HG02623 (cell line): ENCODE data around the gene FNBP1.
"Not testable (repeated sequence)": the region's sequence is repeated elsewhere in the genome, so short reads cannot be mapped to it uniquely, and the experiment has no call there.

Experiments
- ATAC-seq: cut with Tn5 transposase; IDR thresholded peaks from one replicate; pipeline ENCODE4 v1.9.1; 2021; ENCODE audit warnings: moderate library complexity; ENCODE audit not compliant: unreplicated experiment

Gene FNBP1

DNA sequence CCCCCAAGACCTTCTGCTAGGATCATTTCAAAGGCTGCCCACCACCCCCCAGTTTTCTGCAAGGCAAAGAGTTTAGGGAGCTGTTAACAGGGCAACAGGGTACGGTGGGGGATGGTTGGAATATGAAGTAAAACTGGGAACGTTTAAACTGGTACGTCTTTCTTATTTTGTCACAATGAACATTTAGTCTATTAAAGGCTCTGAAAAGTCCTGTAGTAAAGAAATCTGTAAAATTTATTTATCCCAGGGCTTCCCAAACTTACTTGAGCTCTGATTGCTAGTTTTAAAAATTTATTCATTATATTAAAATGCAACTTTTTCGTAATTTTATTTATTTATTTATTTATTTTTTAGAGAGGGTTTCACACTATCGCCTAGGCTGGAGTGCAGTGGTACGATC, 145.7 kb downstream of the FNBP1 start:
- no peak for ATAC-seq

DNA sequence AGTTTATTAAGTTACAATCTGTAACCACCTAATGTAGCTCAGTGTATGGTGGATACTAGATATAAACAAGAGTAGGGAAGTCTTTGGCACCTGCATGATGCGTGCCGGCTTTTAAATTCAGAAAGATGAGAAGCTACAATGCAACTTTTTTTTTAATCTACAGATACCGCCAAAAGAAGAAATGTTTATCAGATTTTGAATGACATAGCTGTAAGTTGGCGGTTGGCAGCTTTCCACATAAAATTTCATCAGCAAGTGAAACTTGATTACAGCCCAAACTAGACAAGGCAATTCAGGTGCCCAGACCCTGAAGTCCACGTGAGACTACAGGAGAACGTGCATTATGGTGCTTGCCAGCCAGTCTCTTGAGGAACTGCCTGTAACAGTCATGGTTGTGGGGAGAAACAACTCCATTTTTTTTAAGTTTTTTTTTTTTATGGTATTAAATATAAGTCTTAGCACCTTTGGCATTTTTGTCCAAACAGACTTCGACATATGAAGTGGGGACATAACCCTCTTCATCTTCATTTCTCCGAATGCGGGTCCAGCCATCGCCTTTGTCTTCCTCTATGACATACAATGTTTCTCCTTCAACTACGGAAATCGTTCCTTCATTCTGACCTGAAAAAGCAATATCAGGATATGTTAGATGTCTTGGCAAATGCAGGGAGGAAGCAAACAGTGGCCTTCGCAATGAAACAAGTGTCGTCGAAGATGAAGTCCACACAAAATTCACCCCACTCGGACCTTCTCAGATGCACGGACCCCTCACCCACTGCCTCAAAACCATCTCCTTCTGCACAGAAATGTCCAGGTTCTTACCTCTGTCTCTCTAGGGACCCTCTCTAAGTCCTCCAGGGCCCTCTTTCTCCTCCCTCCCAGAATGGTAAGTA, 147.4 kb downstream of the FNBP1 start:
- ATAC-seq: no peak

DNA sequence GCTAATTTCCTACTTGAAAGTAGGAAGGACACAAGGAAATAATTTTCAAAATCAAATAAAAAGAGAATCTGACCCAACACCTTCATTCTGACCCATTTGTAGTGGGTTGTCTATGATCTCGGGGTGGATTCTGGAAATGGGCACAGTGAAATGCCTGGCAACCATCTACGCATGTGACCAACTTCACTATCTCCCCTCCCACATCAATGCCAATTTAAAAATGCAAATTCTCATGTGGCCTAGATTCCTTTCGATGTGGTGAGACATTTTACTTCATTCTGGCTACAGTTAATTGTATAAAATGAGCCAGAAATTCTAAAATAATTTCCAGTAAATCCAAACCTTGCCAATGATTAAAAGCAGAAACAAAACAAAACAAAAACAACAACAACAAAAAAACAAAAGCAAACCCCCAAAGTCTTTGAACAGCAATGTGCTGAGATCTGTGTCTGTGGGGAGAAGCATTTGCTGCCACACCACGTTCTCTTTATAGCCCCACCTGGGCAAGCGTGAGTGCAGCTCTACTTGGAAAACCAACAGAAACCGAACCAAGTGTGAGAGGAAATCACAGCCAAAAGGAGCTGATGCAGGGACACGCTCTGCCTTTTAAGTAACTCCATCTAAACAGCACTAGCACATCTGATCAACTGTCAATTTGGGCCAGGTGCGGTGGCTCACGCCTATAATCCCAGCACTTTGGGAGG, 148.7 kb downstream of the FNBP1 start:
- ATAC-seq: no peak

DNA sequence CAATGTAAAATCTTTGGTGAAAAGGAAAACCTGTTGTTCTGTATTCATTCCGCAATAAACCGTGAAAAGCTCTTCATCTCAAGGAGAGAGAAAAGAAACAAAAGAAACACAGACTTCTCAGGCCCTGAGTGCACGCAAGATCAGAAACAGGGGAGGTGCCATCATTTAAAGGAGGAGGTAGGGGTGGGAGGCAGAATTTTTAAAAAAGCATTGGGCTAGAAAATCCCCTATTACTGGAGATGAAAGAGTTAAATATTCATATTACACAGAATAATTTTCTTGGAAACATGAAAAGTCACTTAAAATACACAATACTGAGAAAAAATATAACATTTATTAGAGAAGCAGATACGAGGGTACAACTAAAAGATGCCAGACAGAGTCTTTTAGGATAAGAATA, 151.4 kb downstream of the FNBP1 start:
- no peak for ATAC-seq

DNA sequence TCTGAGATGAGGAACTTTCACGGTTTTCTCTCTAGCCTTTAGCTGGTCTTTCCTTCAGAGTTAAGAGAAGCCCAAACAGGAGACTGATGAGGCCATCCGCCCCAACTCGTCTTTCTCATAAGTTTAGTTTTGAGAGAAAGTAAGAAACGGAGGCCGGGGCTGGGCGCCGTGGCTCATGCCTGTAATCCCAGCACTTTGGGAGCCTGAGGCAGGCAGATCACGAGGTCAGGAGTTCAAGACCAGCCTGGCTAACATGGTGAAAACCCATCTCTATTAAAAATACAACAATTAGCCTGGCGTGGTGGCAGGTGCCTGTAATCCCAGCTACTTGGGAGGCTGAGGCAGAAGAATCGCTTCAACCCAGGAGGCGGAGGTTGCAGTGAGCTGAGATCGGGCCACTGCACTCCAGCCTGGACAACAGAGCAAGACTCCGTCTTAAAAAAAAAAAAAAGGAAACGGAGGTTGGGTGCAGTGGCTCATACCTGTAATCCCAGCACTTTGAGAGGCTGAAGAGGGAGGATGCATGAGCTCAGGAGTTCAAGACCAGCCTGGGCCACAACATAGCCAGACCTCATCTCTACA, 152.2 kb downstream of the FNBP1 start:
- not testable (repeated sequence) for ATAC-seq

DNA sequence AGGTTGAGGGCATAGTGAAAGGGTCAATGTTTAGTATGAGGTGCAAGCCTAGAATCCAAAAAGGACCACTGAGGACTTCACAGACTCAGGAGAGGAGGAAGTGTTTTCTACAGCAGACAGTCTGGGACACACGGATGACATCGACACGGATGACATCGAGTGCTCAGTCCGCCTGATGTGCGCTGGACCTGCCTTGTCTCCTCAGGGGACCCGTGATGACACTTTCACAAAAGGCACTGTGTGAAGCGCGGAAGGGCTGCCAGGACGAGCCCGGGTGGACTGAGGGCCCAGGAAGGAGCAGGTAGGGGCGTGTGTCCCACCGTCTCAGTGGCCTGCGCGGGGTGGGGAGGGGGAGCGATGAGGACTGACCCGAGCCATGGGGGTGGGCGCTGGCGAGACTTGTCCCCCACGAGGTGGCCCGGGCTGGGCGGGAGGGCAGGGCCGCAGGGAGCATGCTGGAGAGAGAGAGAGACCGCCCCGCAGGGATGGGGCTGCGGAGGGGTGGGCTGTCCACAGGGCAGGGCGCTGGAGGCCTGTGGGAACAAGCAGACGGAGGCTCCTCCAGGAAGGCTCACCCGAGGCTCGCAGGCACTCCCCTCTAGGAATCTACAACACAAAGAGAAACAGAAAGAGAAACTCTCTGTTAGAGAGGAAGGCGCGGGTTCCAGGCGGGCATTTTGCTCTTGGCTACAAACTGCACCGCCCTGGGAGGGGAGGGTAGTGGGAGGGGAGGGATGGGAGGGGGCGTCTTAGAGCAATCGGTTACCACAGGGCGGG, 152.9 kb downstream of the FNBP1 start:
- no peak for ATAC-seq

DNA sequence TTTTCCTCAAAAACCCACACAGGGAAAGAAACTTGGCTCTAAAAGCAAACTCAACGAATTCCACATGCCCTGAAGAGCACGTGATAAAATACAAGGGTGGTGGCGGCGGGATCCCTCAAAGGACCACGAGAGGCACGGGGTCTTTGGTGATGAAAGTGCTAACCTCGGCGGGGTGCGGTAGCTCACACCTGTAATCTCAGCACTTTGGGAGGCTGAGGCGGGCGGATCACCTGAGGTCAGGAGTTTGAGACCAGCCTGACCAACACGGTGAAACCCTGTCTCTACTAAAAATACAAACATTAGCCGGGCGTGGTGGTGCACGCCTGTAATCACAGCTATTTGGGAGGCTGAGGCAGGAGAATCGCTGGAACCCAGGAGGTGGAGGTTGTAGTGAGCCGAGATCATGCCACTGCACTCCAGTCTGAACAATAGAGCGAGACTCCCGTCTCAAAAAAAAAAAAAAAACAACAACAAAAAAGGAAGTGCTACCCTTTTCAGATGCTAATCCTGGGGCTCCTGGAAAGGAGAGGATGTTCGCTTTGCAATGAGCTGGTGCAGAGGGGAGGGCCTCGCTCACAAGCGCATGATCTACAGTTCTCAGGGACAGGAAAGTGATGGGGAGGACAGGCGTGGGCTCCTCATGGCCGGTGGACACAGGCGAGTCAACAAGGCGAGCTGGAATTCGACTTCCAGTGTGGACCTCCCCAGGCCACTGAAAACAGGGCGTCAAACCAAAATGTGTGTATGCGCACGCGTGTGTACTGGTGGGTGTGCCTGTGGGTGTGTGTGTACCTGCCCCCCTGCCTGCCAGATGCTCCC, 153.7 kb downstream of the FNBP1 start:
- ATAC-seq: no peak

DNA sequence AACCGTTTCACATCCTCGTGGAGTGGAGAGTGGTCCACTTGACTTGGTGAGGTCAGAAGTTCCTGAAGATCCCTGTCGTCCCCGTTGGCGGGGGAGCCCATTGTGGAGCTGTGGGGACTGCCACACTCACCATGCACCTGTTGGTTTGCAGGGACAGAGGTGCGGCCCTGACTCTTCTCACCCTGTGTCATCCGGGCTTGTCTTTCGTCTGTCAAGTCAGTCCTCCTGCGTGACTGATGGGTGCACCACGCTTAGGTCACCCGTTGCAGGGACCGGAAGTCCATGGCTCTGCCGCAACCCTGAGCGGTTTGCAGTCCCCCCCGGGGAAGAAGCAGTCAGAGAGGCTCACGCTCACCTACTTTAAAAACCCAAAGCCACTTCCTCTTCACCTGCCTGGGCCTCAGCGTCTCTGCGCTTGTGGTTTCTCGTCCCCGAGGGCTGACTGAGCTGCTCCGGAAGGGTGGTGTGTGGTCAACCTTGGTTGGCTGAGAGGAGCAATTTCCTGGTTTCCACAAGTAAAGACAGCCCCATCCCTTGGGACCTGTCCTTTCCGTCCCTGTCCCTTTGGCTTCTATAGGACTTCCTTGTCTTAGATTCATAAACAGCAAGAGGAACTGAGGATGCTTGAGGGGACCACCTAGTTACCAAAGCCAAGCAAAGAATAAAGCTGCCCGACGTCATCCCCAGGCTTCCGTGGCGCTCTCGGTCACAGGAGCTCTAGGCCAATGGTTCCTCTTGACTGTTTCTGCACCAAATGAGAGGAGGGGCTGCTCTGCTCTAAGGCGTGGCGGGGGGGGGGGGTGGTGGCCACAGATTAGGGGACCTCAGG, 154.5 kb downstream of the FNBP1 start:
- peak; percentile 51 for ATAC-seq

DNA sequence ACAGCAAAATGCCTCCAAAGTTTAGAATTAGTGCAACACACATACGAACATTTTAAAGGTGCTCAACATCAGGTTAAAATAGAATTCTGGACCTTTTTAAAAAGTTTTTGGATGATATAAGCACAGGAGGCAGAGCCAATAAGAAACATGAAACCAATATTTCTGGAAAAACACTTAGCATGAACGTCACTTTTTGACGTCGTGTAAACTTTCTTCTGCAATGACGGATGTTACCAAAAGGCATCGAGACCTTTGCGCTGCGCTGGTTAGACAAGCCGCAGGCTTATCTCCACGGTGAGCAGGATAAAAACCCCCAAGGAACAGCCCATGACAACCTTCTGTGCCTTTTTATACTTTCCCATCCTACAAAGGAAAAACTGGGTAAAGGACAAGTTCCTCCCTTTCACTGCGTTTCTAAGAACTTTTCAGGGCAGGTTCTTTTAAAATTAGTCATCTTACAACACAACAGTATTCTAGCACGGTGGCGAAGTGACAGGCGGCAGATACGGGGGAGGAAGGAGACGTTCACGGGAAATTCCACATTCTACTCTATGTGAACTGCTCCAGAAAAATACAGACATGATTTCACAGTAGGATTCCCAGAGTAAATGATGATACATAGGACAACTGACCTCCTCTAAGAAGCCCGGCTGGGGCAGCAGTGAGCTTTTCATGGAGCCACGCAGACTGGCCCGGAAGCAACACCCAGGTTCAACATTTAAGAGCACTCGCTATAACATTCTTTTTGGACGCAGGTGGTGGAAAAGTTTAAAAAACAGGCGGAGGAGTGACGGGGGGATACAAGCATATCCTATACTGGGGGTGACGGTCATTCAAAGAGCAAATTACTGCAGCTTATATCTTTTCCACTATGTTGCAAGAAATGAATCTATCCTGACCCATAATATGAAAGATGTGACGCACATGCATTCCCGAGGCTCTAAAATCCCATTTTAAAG, 155.4 kb downstream of the FNBP1 start:
- no peak for ATAC-seq

DNA sequence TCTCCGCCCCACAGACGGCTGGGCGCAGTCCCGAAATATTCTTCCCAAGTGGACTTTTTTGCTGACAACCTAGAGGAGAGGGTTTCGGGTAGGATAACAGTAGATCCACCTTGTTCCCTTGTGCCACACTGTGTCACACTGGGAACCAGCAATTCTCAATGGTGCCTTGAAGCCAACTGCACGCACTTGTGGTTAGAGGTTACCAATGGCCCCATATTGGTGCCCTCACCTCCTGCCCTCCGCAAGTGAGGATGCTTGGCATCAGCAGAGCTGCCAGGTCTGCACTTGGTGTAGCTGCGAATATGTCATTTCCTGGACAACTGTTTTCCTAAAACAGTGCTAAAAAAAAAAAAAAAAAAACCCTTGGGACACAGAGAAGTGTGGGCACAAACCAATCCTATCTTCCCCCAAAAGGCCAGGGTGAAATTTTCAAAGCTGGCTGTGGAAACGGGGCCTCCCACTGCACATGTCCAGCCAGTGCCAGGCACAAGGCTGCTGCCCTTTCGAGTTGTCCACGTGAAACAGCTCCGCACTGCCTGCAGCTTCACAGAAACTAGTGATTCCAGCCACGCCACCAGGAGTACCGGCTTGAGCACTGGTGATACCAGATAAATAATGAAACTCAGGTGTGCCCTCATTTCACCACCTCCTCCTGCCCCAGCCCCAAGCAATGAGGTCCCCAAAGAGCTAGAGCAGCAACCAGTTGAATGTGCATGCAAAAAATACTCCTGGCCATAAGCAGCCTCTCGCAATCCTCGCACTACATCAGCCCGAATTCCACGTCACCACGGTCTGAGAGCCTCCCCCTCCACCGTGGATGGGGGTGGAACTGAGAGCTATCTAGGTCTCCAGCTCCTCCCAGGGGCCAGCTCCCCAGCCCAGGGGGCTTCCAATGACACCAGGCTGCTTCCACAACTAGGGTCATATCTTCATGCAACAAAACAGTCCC, 156.5 kb downstream of the FNBP1 start:
- no peak for ATAC-seq

DNA sequence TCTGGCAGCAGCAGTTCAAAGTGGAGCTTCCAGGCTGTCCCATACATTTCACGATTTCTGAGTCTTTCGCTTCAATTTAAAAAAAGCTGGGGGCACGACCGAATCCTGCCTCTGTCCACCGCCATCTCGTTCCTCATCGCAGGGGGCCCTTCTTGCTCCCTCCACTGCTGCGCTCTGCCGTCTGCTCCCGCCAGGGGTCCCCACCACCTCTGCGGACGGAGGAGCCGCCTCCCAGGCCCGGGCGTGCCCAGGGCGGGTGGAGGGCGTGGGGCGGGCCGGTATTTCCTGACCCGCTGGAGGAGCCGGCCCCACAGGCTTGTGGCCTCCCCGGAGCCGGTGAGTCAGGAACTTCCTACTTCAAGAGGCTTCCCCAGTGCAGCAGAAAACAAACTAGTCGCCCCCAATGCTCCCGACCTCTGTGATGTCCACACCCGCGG, 157.3 kb downstream of the FNBP1 start:
- ATAC-seq: peak; percentile 21

DNA sequence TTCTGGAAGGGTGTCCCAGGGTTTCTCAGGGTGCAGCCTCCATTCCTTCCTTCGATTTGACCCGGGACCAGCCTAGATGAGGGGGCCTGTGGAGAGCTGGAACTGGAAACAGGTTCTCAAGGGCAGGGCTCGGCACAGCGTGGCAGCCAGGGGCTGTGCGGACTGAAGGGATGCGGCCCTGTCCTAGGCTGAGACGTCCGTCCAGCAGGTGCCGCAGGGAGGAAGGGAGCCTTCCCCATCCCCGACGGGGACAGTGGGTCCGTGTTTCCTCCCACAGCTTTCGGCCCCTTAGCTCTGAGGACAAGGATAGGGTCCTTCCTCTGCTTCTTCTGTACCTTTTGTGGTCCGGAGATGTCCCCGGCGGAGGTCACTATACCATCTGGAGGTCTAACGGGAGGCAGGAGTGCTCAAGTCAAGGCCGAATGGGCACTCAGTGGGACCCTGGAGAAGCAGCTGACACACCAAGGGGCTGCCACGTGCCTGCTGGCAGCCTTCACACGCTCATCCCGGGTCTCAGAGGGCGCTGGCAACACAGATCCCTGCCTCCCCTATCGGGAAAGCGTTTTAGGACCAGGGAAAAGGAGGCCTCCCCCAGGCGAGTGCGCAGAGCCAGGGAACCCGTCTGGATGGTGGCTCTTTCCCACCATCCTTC, 157.8 kb downstream of the FNBP1 start:
- ATAC-seq: no peak

DNA sequence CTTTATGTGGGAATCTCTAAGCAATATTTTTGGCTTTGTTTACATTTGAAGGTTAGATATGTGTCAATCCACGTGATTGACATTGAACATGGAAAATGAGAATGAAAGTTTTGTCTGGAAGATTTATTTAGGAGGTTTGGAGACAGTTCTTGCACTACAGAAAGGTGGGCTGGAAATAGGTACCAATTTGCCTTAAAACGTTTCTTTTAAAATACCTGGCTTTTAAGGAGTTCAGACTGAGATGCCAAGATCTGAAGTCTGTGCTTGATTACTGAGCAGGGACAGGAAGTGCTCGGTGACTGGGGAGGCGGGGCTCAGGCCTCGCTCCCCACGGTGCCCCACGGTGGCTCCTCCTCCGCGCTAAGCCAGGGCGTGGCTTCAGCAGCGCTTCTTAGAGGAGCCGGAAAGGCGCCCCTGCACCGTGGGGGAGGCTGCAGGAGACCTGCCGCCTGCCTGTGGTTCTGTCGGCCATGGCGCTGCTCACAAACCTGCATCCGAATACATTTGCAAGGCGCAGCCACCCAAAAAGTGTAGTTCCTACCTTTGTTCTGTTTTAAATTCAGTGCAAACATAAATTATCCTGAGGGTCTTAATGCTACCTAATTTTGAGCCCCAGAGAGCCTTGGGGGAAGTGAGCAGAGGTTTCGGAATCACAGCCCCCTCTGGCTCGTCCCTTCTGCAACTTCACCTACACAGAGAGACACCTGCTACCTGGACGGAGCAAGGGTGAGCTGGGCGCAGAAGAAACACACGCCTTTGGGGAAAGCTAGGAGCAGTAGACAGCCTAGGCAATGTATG, 158.6 kb downstream of the FNBP1 start:
- ATAC-seq: peak; percentile 39

DNA sequence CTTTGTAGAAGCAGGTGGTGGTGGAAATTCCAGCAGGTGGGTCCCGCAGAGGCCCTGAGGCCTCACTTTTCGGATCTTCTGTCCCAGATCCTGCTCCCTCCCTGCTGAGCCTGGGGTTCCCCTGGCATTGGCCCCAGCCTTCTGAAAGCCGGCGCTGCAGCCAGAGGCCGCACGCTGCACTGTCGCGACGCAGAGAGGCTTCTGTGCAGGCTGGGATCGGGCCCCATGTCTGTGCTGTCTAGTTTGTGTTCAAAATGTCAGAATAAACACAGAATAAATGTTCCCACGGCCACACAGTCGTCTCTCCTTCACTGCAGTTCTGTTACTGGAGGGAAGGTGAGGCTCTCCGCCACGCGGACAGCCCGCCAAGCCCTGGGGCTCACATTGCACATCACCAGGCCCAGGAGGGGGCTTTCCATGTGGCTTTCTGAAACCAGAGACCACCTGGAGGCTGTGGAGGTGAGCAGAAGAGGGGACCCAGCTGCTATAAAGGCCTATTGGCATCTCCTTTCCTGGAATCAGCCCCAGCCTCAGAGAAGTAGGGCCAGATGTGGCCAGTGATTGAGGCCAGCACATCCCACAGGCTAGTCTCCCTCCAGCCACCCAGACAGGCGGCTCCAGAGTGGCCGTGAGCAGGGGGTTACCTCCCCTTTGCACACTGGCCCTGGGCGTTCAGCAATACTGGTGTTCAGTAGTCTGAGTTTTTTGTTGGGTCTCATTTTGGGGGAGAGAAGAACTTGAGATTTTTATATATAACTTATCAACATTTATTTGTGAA, 161.3 kb downstream of the FNBP1 start:
- no peak for ATAC-seq
